Kidney glomerular epithelial cell (primary cell): ENCODE measurements around the gene ARHGAP18.

Source experiments
- DNase-seq: peaks from one replicate; lab custom pipeline; 2025; lab: John Stamatoyannopoulos, UW

Gene ARHGAP18

GRCh38 chr6:129709769-129710449 lies at the start of gene ARHGAP18:
ARHGAP18 (minus strand) TSS chr6:129710177; CDS start chr6:129710136, 41 bp downstream.
- peak; percentile 88 for DNase-seq

GRCh38 chr6:129755787-129756186 lies 45.8 kb upstream of the ARHGAP18 start:
- DNase-seq, result no peak

GRCh38 chr6:129754750-129755149 lies 44.8 kb upstream of the ARHGAP18 start:
- DNase-seq, result no peak

GRCh38 chr6:129753422-129753821 lies 43.4 kb upstream of the ARHGAP18 start:
- no peak for DNase-seq

- DNase-seq, result no peak
Observed at GRCh38 chr6:129751384-129751783, 41.4 kb upstream of the ARHGAP18 start.

GRCh38 chr6:129750360-129750759 lies 40.4 kb upstream of the ARHGAP18 start:
- DNase-seq, result no peak

GRCh38 chr6:129749749-129750120 lies 39.8 kb upstream of the ARHGAP18 start:
- peak; percentile 20 for DNase-seq

- DNase-seq, result peak; percentile 65
Observed at GRCh38 chr6:129748901-129749748, 39.1 kb upstream of the ARHGAP18 start.

- DNase-seq, result peak; percentile 70
Observed at GRCh38 chr6:129748212-129748900, 38.4 kb upstream of the ARHGAP18 start.

GRCh38 chr6:129747588-129748112 lies 37.7 kb upstream of the ARHGAP18 start:
- no peak for DNase-seq

- no peak for DNase-seq
Observed at GRCh38 chr6:129744880-129745237, 34.9 kb upstream of the ARHGAP18 start.

- peak; percentile 81 for DNase-seq
Observed at GRCh38 chr6:129744201-129744879, 34.4 kb upstream of the ARHGAP18 start.

- no peak for DNase-seq
Observed at GRCh38 chr6:129740013-129740412, 30.0 kb upstream of the ARHGAP18 start.

GRCh38 chr6:129736105-129736504 lies 26.1 kb upstream of the ARHGAP18 start:
- DNase-seq, result no peak

- DNase-seq, result no peak
Observed at GRCh38 chr6:129733290-129733689, 23.3 kb upstream of the ARHGAP18 start.

GRCh38 chr6:129732542-129732941 lies 22.6 kb upstream of the ARHGAP18 start:
- DNase-seq, result no peak

GRCh38 chr6:129732034-129732433 lies 22.1 kb upstream of the ARHGAP18 start:
- DNase-seq, result no peak

- DNase-seq, result no peak
Observed at GRCh38 chr6:129731428-129731827, 21.5 kb upstream of the ARHGAP18 start.

GRCh38 chr6:129730477-129731165 lies 20.6 kb upstream of the ARHGAP18 start:
- peak; percentile 36 for DNase-seq

- no peak for DNase-seq
Observed at GRCh38 chr6:129726650-129727049, 16.7 kb upstream of the ARHGAP18 start.

GRCh38 chr6:129725341-129725740 lies 15.4 kb upstream of the ARHGAP18 start:
- no peak for DNase-seq
